Thyroid gland (tissue), 4 donors: Measurements from ENCODE around the gene HSPB6.

Experiments
- POLR2A ChIP-seq, 2 donors: fragments of 450-650 bp; IDR thresholded peaks; one replicate each; pipeline ENCODE4 v1.6.1; 2017; ENCODE audit warnings: antibody characterized with exemption in 2 of 2, mild to moderate bottlenecking in 2 of 2, moderate library complexity in 1 of 2
- TF ChIP-seq, protein P1 (sequence below), 6 experiments: fragments of 200-600 bp in 3 of 6; fragments of 450-650 bp in 3 of 6; sonication (generic) in 3 of 6; IDR thresholded peaks; one replicate each; pipeline ENCODE4 v1.5.1; 2016 to 2019; ENCODE audit warnings: antibody characterized with exemption in 6 of 6, mild to moderate bottlenecking in 2 of 6, inconsistent platforms in 1 of 6, moderate library complexity in 1 of 6

DNA sequence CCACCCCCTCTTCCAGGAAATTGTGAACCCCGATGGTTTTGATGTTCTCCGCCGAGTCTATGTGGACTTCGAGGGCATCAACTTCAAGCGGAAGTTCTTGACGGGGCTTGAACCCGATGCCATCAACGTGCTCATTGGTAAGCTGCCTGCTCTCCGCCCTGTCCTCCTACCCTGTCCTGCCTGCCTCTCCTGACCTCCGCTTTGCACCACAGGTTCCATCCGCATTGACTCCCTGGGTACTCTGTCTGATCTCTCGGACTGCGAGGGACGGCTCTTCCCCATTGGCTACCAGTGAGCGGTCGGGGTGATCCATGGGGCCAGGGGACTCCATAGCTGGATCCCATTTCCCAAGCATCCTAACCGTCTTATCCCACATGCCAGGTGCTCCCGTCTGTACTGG is 26.5 kb downstream of the HSPB6 start:
- TF ChIP-seq, protein P1, sequence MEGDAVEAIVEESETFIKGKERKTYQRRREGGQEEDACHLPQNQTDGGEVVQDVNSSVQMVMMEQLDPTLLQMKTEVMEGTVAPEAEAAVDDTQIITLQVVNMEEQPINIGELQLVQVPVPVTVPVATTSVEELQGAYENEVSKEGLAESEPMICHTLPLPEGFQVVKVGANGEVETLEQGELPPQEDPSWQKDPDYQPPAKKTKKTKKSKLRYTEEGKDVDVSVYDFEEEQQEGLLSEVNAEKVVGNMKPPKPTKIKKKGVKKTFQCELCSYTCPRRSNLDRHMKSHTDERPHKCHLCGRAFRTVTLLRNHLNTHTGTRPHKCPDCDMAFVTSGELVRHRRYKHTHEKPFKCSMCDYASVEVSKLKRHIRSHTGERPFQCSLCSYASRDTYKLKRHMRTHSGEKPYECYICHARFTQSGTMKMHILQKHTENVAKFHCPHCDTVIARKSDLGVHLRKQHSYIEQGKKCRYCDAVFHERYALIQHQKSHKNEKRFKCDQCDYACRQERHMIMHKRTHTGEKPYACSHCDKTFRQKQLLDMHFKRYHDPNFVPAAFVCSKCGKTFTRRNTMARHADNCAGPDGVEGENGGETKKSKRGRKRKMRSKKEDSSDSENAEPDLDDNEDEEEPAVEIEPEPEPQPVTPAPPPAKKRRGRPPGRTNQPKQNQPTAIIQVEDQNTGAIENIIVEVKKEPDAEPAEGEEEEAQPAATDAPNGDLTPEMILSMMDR (IDR thresholded peaks at IDR 0.05): no peak
- TF ChIP-seq POLR2A (IDR thresholded peaks at IDR 0.05): no peak
